K562 (cell line): Measurements from ENCODE around the gene CRKL. TPM values are rescaled to one million over a fixed set of nuclear protein-coding genes. Genes with fewer than 3 reads are reported as not detected.

Source experiments
- FOXM1 ChIP-seq, 2 experiments: fragments of 450-650 bp in 1 of 2; sonication (generic) in 1 of 2; formaldehyde crosslinking in 1 of 2; IDR thresholded peaks; 2 replicates each; pipeline versions ENCODE4 v1.6.1 to v1.9.0; 2017 to 2022; ENCODE audit warnings: low read depth in 2 of 2, mild to moderate bottlenecking in 2 of 2, missing genetic modification reagents in 1 of 2, moderate library complexity in 1 of 2
- HMGN3 ChIP-seq: IDR thresholded peaks from 2 replicates; pipeline ENCODE4 v1.6.1; 2011; ENCODE audit warnings: borderline replicate concordance, low read depth, mild to moderate bottlenecking, mixed read lengths, low read length; ENCODE audit not compliant: insufficient read length; ENCODE audit errors: extremely low read depth
- MYBL2 ChIP-seq, 2 experiments: fragments of 450-650 bp in 1 of 2; sonication (generic) in 1 of 2; formaldehyde crosslinking in 1 of 2; IDR thresholded peaks; 2 replicates each; pipeline versions ENCODE4 v1.6.1 to v1.8.1; 2017 to 2022; ENCODE audit warnings: borderline replicate concordance in 1 of 2, inconsistent platforms in 1 of 2, low read depth in 1 of 2, mild to moderate bottlenecking in 1 of 2, missing genetic modification reagents in 1 of 2, moderate library complexity in 1 of 2
- SIRT6 ChIP-seq: IDR thresholded peaks from one replicate; pipeline ENCODE4 v1.6.1; 2012; ENCODE audit warnings: low read depth, mild to moderate bottlenecking, control low read depth, inconsistent platforms, low read length, moderate library complexity
- SREBF2 ChIP-seq: sonication (generic); formaldehyde crosslinking; IDR thresholded peaks from 2 replicates; pipeline ENCODE4 v1.4.0; 2020; ENCODE audit warnings: mild to moderate bottlenecking, missing genetic modification reagents
- STAT5B ChIP-seq: fragments of 250-450 bp; sonication (Bioruptor Pico); IDR thresholded peaks from 2 replicates; pipeline ENCODE4 v1.8.0; 2021; ENCODE audit warnings: mild to moderate bottlenecking, inconsistent platforms
- polyA plus RNA-seq, 8 experiments: library from polyadenylated mRNA; depleted of rRNA in 4 of 8; stranded (reverse) in 5 of 8; unstranded in 3 of 8; fragments of >200 nt; fragmentation: Nextera tagmentation in 2 of 8; fragmentation: Illumina TruSeq in 1 of 8; extraction: Ambion mirVana in 2 of 8; extraction: Trizol in 1 of 8; gene quantifications; 2 replicates each; pipeline versions ENCODE4 v1.2.1 to v1.2.3, GENCODE V29; 2011 to 2014; ENCODE audit warnings: inconsistent platforms in 1 of 8, missing spikeins in 1 of 8
- total RNA-seq, 7 experiments: library from RNA; depleted of rRNA in 6 of 7; stranded (reverse); fragments of >200 nt in 6 of 7; fragmentation: Illumina TruSeq in 2 of 7; extraction: Trizol in 2 of 7; gene quantifications; 2 replicates each; pipeline versions ENCODE4 v1.2.1 to v1.2.3, GENCODE V29; 2011 to 2021; ENCODE audit warnings: low replicate concordance in 1 of 7
- TF ChIP-seq, protein P1 (sequence below): fragments of 200-600 bp; sonication (generic); IDR thresholded peaks from one replicate; pipeline ENCODE4 v1.6.1; 2012; ENCODE audit warnings: mild to moderate bottlenecking, low read depth, low read length, inconsistent platforms
- TF ChIP-seq, protein P2 (sequence below): fragments of 250-450 bp; sonication (Bioruptor Pico); IDR thresholded peaks from 2 replicates; pipeline ENCODE4 v1.8.0; 2022; ENCODE audit warnings: inconsistent platforms
- TF ChIP-seq, protein P3 (sequence below): fragments of 450-650 bp; IDR thresholded peaks from 2 replicates; pipeline ENCODE4 v1.6.1; 2016; ENCODE audit warnings: borderline replicate concordance

Gene CRKL
- total and polyA plus RNA-seq, 9 of the 15 experiments (the other 6 are each of a cell fraction or from before 2014, with no cell fraction given): 100 to 263 (median 124) TPM

DNA sequence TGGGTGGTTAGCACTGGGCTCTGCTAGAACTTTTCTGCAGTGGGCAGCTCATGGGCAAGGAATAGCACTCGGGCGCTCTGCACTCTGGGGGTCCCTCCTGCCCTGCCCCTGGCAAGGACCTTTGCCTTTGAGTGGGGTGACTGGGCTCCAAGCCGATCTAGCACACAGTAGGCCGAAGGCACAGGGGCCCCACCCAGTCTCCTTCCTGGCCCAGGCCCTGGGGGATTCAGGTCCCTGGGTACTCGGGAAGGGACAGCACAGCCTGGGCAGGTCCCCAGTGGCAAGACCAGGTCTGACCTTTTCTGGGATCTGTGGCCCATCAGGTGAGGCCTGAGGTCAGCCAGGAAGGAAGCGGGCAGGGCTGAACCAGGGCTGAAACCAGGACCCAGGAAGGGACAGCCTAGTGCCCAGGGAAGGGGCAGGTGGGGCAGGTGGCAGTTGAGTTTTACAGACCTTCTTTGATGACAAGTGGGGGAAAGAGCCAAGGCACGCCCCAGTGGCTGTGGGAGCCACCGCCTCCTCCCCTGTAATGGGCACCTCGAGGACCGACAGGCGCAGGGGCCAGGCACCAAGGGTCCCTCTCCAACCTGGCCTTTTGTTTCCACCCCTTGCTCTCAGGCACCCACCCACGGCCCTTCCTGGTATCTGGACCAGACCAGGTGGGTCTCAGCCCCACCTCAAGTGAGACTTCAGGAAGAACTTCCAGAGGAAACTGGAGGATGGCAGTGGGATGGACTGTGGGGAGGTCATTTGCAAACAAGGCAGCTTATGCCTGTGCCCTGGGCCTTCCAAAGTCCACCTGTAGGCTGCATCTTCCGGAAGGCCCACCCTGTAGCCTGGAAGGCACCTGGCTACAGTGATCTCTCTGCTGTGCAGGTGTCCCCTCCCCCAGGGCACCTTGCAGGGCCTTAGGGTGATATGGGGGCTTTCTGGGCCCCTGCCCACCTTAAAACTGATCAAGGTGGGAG is 49.0 kb downstream of the CRKL start (continued):
- TF ChIP-seq, protein P1, sequence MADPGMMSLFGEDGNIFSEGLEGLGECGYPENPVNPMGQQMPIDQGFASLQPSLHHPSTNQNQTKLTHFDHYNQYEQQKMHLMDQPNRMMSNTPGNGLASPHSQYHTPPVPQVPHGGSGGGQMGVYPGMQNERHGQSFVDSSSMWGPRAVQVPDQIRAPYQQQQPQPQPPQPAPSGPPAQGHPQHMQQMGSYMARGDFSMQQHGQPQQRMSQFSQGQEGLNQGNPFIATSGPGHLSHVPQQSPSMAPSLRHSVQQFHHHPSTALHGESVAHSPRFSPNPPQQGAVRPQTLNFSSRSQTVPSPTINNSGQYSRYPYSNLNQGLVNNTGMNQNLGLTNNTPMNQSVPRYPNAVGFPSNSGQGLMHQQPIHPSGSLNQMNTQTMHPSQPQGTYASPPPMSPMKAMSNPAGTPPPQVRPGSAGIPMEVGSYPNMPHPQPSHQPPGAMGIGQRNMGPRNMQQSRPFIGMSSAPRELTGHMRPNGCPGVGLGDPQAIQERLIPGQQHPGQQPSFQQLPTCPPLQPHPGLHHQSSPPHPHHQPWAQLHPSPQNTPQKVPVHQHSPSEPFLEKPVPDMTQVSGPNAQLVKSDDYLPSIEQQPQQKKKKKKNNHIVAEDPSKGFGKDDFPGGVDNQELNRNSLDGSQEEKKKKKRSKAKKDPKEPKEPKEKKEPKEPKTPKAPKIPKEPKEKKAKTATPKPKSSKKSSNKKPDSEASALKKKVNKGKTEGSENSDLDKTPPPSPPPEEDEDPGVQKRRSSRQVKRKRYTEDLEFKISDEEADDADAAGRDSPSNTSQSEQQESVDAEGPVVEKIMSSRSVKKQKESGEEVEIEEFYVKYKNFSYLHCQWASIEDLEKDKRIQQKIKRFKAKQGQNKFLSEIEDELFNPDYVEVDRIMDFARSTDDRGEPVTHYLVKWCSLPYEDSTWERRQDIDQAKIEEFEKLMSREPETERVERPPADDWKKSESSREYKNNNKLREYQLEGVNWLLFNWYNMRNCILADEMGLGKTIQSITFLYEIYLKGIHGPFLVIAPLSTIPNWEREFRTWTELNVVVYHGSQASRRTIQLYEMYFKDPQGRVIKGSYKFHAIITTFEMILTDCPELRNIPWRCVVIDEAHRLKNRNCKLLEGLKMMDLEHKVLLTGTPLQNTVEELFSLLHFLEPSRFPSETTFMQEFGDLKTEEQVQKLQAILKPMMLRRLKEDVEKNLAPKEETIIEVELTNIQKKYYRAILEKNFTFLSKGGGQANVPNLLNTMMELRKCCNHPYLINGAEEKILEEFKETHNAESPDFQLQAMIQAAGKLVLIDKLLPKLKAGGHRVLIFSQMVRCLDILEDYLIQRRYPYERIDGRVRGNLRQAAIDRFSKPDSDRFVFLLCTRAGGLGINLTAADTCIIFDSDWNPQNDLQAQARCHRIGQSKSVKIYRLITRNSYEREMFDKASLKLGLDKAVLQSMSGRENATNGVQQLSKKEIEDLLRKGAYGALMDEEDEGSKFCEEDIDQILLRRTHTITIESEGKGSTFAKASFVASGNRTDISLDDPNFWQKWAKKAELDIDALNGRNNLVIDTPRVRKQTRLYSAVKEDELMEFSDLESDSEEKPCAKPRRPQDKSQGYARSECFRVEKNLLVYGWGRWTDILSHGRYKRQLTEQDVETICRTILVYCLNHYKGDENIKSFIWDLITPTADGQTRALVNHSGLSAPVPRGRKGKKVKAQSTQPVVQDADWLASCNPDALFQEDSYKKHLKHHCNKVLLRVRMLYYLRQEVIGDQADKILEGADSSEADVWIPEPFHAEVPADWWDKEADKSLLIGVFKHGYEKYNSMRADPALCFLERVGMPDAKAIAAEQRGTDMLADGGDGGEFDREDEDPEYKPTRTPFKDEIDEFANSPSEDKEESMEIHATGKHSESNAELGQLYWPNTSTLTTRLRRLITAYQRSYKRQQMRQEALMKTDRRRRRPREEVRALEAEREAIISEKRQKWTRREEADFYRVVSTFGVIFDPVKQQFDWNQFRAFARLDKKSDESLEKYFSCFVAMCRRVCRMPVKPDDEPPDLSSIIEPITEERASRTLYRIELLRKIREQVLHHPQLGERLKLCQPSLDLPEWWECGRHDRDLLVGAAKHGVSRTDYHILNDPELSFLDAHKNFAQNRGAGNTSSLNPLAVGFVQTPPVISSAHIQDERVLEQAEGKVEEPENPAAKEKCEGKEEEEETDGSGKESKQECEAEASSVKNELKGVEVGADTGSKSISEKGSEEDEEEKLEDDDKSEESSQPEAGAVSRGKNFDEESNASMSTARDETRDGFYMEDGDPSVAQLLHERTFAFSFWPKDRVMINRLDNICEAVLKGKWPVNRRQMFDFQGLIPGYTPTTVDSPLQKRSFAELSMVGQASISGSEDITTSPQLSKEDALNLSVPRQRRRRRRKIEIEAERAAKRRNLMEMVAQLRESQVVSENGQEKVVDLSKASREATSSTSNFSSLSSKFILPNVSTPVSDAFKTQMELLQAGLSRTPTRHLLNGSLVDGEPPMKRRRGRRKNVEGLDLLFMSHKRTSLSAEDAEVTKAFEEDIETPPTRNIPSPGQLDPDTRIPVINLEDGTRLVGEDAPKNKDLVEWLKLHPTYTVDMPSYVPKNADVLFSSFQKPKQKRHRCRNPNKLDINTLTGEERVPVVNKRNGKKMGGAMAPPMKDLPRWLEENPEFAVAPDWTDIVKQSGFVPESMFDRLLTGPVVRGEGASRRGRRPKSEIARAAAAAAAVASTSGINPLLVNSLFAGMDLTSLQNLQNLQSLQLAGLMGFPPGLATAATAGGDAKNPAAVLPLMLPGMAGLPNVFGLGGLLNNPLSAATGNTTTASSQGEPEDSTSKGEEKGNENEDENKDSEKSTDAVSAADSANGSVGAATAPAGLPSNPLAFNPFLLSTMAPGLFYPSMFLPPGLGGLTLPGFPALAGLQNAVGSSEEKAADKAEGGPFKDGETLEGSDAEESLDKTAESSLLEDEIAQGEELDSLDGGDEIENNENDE: no peak
- TF ChIP-seq FOXM1 (IDR thresholded peaks at IDR 0.05; ENCODE audit: low read depth) (no peak), FOXM1 (CRISPR knock-in tag; IDR thresholded peaks at IDR 0.05; ENCODE audit: low read depth) (no peak), MYBL2 (IDR thresholded peaks at IDR 0.05; ENCODE audit: low read depth) (no peak), MYBL2 (CRISPR knock-in tag; IDR thresholded peaks at IDR 0.05; ENCODE audit: borderline replicate concordance) (no peak), SIRT6 (no peak), SREBF2 (no peak), HMGN3 (no peak), STAT5B (CRISPR knock-in tag) (no peak)
- TF ChIP-seq, protein P2, sequence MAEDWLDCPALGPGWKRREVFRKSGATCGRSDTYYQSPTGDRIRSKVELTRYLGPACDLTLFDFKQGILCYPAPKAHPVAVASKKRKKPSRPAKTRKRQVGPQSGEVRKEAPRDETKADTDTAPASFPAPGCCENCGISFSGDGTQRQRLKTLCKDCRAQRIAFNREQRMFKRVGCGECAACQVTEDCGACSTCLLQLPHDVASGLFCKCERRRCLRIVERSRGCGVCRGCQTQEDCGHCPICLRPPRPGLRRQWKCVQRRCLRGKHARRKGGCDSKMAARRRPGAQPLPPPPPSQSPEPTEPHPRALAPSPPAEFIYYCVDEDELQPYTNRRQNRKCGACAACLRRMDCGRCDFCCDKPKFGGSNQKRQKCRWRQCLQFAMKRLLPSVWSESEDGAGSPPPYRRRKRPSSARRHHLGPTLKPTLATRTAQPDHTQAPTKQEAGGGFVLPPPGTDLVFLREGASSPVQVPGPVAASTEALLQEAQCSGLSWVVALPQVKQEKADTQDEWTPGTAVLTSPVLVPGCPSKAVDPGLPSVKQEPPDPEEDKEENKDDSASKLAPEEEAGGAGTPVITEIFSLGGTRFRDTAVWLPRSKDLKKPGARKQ (CRISPR knock-in tag): no peak
- TF ChIP-seq, protein P3, sequence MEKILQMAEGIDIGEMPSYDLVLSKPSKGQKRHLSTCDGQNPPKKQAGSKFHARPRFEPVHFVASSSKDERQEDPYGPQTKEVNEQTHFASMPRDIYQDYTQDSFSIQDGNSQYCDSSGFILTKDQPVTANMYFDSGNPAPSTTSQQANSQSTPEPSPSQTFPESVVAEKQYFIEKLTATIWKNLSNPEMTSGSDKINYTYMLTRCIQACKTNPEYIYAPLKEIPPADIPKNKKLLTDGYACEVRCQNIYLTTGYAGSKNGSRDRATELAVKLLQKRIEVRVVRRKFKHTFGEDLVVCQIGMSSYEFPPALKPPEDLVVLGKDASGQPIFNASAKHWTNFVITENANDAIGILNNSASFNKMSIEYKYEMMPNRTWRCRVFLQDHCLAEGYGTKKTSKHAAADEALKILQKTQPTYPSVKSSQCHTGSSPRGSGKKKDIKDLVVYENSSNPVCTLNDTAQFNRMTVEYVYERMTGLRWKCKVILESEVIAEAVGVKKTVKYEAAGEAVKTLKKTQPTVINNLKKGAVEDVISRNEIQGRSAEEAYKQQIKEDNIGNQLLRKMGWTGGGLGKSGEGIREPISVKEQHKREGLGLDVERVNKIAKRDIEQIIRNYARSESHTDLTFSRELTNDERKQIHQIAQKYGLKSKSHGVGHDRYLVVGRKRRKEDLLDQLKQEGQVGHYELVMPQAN: no peak
